ENCODE results near the gene TOR1A.
"Not testable (repeated sequence)": the region's sequence is repeated elsewhere in the genome, so short reads cannot be mapped to it uniquely, and the experiment has no call there.

Gene TOR1A

GRCh38 chr9:129779560-129780190 lies 44.3 kb downstream of the TOR1A start:
- no peak for DNase-seq

- no peak for DNase-seq
These were observed 45.5 kb downstream of the TOR1A start for GRCh38 chr9:129778469-129778868.

- DNase-seq = no peak
These were observed 46.2 kb downstream of the TOR1A start for GRCh38 chr9:129777769-129778130.

- peak; percentile 42 for DNase-seq
These were observed 46.8 kb downstream of the TOR1A start for GRCh38 chr9:129776938-129777768.

GRCh38 chr9:129776566-129776937 lies 47.4 kb downstream of the TOR1A start:
- DNase-seq = no peak

- DNase-seq = not testable (repeated sequence)
These were observed 47.8 kb downstream of the TOR1A start for GRCh38 chr9:129776096-129776495.

GRCh38 chr9:129775448-129775798 lies 48.5 kb downstream of the TOR1A start:
- DNase-seq = no peak

- DNase-seq = no peak
These were observed 49.0 kb downstream of the TOR1A start for GRCh38 chr9:129774791-129775447.

- no peak for DNase-seq
These were observed 50.5 kb downstream of the TOR1A start for GRCh38 chr9:129773262-129774048.

GRCh38 chr9:129770741-129771140 lies 53.2 kb downstream of the TOR1A start:
- no peak for DNase-seq

GRCh38 chr9:129769669-129770068 lies 54.3 kb downstream of the TOR1A start:
- DNase-seq = no peak

GRCh38 chr9:129768486-129768885 lies 55.5 kb downstream of the TOR1A start:
- DNase-seq = no peak

GRCh38 chr9:129765764-129766317 lies 58.1 kb downstream of the TOR1A start:
- no peak for DNase-seq

GRCh38 chr9:129762985-129763926 lies 60.7 kb downstream of the TOR1A start:
- no peak for DNase-seq
